ENCODE data around the gene HPX.

The HPX gene

GRCh38 chr11:6458352-6459098 is 17.7 kb upstream of the HPX start:
- no peak for DNase-seq

- DNase-seq = no peak
These were observed 17.0 kb upstream of the HPX start for GRCh38 chr11:6457581-6458320.

- DNase-seq = no peak
These were observed 15.7 kb upstream of the HPX start for GRCh38 chr11:6456361-6457073.

DNA sequence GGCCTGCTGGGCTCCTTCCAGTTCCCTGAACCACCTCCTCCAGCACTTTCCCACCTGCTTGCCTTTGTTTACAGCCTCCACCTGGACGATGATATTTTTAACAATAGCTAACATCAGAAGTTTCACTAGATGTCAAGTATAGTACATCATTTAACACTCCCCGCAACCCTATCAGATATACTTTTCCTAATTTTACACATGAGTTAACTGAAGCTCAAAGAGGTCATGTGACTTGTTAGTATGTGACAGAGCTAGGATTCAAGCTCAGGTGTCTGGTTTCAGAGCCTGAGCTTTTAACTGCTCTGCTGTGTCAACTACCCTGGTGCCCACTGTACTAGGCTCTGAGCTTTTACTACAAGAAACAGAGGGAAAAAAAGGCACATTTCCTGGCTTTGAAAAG is 14.3 kb upstream of the HPX start:
- DNase-seq = no peak

DNA sequence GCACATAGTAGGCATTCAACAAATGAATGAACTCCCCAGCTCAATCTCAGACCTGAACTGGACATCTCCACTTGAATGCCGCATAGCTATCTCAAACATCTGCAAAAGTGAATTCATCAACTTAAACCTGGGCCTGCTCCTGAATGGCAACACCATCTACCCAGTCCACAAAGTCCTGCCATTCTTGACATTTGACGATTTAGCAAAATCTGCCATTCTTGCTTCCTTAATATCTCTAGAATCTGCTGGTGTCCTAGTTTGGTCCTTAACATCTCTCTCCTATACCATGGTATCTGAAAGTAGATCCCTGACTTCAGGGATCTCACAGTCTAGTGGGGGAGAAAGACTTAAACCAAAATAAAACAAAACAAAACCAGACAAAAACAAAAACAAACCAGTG is 12.4 kb upstream of the HPX start:
- DNase-seq = no peak

DNA sequence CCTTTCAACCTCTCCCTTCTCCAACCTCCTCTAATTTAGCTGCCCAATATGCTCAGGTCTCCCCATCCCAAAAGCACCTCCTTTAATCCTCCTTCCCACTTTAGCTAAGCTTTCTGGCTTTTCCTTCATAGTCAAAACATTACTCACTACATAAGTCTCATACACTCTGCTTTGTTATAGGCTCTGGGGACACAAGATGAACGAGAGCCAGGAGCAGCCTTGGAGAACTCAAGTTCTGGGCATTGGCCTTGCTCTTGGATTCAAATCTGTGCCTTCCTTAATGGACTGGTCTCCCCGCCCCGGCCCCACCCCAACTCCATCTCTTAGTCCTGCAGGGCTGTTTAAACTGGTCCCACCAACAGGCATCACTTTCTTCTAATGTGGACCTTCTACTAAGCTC is 11.4 kb upstream of the HPX start:
- DNase-seq = no peak

- DNase-seq = no peak
These were observed 7.8 kb upstream of the HPX start for GRCh38 chr11:6448574-6448973.

- no peak for DNase-seq
These were observed 2.6 kb upstream of the HPX start for GRCh38 chr11:6443269-6444003.

- no peak for DNase-seq
These were observed 1.7 kb upstream of the HPX start for GRCh38 chr11:6442441-6442840.

- no peak for DNase-seq
These were observed 1.7 kb downstream of the HPX start for GRCh38 chr11:6438979-6439571.

DNA sequence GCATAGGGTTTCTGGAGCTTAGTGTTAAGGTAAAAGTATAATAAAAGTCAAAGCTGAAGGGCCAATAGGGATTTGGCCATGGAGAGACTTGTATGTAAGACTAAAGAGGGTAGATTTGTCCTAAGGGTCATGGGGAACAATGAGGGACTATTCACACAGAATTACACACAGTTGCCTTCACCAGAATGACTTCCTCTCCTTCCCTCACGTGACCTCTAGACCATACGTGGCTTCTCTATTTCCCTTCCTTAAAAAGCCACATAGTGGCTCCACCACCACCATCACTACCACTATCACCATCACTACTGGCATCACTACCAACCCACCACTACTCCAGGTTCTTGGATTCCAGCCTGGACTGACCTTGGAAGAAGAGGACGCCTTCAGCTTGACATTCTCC is 2.8 kb downstream of the HPX start:
- no peak for DNase-seq

DNA sequence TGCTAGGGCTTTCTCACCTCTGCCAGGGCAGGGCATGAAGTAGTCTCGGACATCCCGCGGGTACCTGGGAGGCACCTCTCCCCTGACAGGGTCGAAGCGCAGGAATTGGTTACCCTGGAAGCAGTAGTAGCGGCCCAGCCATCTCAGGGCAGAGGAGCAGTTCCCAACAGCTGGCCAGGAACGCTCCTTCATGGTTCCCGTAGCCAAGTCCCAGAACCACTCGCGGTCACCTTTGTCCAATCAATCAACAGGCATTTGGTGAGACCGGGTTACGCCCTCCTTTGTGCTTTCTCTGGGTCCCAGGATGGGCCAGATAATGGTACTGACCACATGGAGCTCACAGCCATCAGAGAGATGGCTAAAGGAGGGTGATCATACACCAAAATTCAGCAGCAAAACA is 3.4 kb downstream of the HPX start:
- DNase-seq = no peak

- no peak for DNase-seq
These were observed 6.7 kb downstream of the HPX start for GRCh38 chr11:6433998-6434660.

DNA sequence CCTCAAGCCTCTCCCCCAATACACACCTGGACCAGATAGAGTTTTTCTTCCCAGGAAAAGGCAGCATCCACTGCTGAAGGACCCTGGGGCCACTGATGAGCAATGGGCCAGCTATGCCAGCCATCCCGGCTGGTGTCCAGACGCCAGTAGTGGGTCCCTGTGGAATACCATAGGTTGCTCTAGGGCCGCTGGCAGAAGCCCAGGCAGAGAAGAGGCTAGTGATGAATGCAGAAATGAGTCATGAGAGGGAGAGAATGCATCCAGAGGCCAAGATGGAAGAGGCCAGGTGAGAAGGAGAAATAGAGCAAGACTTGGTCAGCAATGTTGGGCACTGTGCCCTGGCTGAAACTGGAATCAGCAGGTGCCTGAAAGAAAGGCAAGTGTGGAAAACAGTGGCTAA is 8.9 kb downstream of the HPX start:
- no peak for DNase-seq

- DNase-seq = no peak
These were observed 13.3 kb downstream of the HPX start for GRCh38 chr11:6427516-6427915.

DNA sequence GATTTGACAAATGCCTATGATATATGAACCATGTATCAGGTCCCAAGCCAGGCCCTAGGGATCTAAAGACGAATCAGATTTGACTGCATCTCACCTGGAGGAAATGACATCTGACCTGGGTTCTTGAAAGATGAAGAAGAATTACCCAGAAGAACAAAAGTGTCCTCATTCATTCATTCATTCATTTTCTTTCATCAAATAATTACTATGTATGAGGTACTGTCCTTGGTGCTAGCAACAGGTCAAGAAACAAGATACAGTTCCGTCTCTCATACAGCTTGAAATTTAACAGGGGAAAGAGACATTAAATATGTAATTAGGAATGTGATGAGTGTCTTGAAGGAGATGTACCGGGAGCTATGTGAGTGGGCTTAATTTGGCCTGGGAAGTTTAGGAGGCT is 20.1 kb downstream of the HPX start:
- no peak for DNase-seq

- no peak for DNase-seq
These were observed 21.7 kb downstream of the HPX start, which contains the start of gene APBB1 for GRCh38 chr11:6419009-6419631. Gene APBB1 (minus strand): TSS chr11:6419094. CDS start chr11:6411347, 7,747 bp downstream.

GRCh38 chr11:6418557-6419008 is 22.2 kb downstream of the HPX start:
- DNase-seq = no peak

DNA sequence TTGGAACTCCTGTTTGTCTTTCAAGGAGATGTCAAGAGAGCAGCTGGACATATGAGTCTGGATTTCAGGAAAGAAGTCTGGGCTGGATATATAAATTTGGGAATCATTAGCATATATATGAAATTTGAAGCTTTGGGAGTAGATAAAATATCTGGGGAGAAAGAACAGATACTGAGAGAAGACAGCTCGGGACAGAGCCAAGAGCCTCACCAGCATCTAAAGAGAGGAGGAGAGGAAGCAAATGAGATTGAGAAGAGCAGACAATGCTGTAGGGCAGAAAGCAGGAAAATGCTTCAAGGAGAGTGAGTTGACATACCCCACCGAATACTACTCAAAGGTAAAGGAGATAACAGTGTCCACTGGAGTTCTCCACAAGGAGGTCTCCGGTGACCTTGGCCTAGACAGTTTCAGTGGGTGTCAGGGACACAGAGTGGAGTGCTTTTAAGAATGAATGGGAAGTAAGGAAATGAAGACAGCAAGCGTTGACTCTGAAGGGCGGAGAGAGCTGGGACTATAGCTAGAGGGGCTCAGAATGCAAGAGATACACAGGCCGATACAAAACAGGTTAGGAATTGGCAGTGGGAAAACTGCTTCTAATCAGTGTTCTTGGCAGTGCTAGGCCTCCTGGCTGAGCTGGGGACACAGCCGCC is 22.8 kb downstream of the HPX start:
- DNase-seq = no peak

- no peak for DNase-seq
These were observed 25.0 kb downstream of the HPX start for GRCh38 chr11:6415797-6416196.

DNA sequence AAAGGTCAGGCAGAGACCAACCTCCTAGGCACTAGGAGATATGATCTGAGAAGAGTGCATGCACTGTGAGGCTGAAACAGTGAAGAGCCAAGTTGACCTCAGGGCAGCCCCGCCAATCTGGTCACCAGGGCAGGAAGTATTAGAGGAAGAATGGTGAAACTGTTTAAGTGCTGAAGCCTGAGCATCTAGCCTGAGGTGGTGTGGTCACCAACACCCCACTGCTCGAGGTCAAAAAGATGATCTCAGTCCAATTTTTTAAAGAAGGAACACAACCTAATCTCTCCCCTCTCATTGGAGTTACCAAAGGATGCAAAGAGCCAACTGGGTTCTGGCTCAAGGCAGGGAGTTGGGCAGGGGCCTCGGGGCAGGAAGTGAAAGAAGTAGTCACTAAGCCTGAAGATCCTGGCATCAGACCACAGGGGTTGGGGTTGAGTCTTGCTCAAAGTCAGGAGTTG is 25.9 kb downstream of the HPX start:
- peak; percentile 27 for DNase-seq
